NT2/D1 (cell line): Measurements from ENCODE around the gene CCDC47.

Experiments used
- SUZ12 ChIP-seq: IDR thresholded peaks from 2 replicates; pipeline ENCODE4 v1.6.1; 2011; ENCODE audit not compliant: insufficient read length, insufficient read depth; ENCODE audit errors: extremely low read depth
- YY1 ChIP-seq: IDR thresholded peaks from 2 replicates; pipeline ENCODE4 v1.6.1; 2011; ENCODE audit not compliant: insufficient read length, insufficient read depth
- ZNF274 ChIP-seq: IDR thresholded peaks from 2 replicates; pipeline ENCODE4 v1.6.1; 2011; ENCODE audit warnings: mild to moderate bottlenecking, low read depth, low read length

DNA sequence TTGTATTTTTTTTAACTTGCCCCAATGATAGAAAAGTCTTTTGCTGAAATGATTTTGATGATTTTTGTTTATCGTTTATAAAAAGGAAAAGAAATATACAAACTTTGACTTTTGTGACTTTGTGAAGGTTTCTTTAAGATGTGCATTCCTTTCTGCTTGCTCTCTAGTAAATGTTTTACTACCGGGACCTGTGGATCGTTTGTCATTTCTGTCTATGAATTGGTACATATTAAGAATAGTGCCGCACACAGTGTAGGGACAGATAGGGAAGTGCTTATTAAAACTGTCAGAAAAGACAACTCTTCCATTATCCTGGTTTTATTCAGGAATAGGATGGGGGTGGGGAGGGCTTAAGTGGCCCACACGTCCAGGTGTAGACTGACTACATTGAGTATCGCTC, 45.7 kb upstream of the CCDC47 start:
- TF ChIP-seq YY1 (no peak), ZNF274 (no peak), SUZ12 (no peak)
